Hepatocyte (in vitro differentiated cells): ENCODE data around the gene ZBTB22.

ENCODE experiments used
- EZH2 ChIP-seq: fragments of 200-600 bp; sonication (generic); IDR thresholded peaks from 2 replicates; pipeline ENCODE4 v1.6.1; 2016; ENCODE audit warnings: antibody characterized with exemption, mild to moderate bottlenecking, borderline replicate concordance
- EZH2phosphoT487 ChIP-seq: fragments of 200-600 bp; sonication (generic); IDR thresholded peaks from one replicate; pipeline ENCODE4 v1.6.1; 2018; ENCODE audit warnings: antibody characterized with exemption, mild to moderate bottlenecking, low read depth, moderate library complexity; ENCODE audit not compliant: unreplicated experiment, severe bottlenecking
- TF ChIP-seq, protein P1 (sequence below): fragments of 200-600 bp; sonication (generic); IDR thresholded peaks from 2 replicates; pipeline ENCODE4 v1.5.1; 2016; ENCODE audit warnings: antibody characterized with exemption, mild to moderate bottlenecking; ENCODE audit not compliant: poor library complexity

DNA sequence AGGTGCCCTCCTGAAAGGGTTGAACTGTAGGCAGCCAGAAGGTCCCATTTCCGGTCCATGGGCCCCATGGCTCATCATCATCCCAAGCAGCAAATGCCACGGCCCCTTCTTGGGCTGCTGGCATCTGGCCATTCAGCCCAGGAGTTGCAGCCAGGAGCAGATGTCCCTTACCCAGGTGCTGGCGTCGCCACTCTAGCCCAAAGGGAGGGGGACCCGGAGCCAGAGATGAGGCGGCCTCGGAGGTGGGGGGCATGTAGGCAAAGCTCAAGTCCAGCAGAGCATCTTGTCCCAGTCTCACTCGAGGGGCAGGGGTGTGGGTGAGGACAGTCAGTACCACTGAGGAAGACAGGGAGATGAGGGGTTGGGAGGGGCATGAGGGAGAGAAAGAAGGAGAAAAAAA is 12.5 kb downstream of the ZBTB22 start:
- TF ChIP-seq EZH2phosphoT487 (no peak), EZH2 (no peak)
- TF ChIP-seq, protein P1, sequence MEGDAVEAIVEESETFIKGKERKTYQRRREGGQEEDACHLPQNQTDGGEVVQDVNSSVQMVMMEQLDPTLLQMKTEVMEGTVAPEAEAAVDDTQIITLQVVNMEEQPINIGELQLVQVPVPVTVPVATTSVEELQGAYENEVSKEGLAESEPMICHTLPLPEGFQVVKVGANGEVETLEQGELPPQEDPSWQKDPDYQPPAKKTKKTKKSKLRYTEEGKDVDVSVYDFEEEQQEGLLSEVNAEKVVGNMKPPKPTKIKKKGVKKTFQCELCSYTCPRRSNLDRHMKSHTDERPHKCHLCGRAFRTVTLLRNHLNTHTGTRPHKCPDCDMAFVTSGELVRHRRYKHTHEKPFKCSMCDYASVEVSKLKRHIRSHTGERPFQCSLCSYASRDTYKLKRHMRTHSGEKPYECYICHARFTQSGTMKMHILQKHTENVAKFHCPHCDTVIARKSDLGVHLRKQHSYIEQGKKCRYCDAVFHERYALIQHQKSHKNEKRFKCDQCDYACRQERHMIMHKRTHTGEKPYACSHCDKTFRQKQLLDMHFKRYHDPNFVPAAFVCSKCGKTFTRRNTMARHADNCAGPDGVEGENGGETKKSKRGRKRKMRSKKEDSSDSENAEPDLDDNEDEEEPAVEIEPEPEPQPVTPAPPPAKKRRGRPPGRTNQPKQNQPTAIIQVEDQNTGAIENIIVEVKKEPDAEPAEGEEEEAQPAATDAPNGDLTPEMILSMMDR = no peak
